PC-3 (cell line): Measurements from ENCODE around the gene EXOSC5. TPM values are rescaled to one million over a fixed set of nuclear protein-coding genes. Genes with fewer than 3 reads are reported as not detected.

Experiments used
- ATAC-seq: fragments of 200-7000 bp; cut with Tn5 transposase; 2 replicates; pipeline ENCODE4 v1.9.1; 2020; ENCODE audit warnings: mild to moderate bottlenecking, moderate library complexity
- BruUV-seq: library from RNA; stranded (reverse); fragments of 400-500 nt; replicated peaks from 2 replicates; lab custom pipeline; 2021; lab: Mats Ljungman, UMichigan
- CTCF ChIA-PET: fragments of 300-600 bp; sonication (Branson Sonifier 250); formaldehyde crosslinking; loops from one replicate; lab custom pipeline; 2022; ENCODE audit warnings: antibody characterized with exemption; lab: Charles Lee
- POLR2A ChIA-PET: fragments of 300-600 bp; sonication (Branson Sonifier 250); formaldehyde crosslinking; loops from one replicate; lab custom pipeline; 2022; ENCODE audit warnings: antibody characterized with exemption; ENCODE audit not compliant: unreplicated experiment; lab: Charles Lee
- DNase-seq: peaks from one replicate; pipeline ENCODE4 v3.0.0-alpha.2; 2015
- H2AFZ ChIP-seq: fragments of 300-600 bp; sonication (generic); 2 replicates; pipeline ENCODE4 v1.6.0; 2016; ENCODE audit warnings: antibody characterized with exemption, low read length
- H3F3A ChIP-seq: fragments of 300-600 bp; sonication (generic); one replicate; pipeline ENCODE4 v1.6.0; 2017; ENCODE audit warnings: antibody characterized with exemption, low read length, control low read depth, mild to moderate bottlenecking; ENCODE audit not compliant: unreplicated experiment
- H3K27ac ChIP-seq: fragments of 300-600 bp; sonication (generic); 2 replicates; pipeline ENCODE4 v1.5.1; 2016; ENCODE audit warnings: mild to moderate bottlenecking, low read length
- H3K27me3 ChIP-seq: fragments of 300-600 bp; sonication (generic); 2 replicates; pipeline ENCODE4 v1.6.1; 2016; ENCODE audit warnings: low read length, mixed read lengths
- H3K36me3 ChIP-seq: fragments of 300-600 bp; sonication (generic); 2 replicates; pipeline ENCODE4 v1.6.1; 2016; ENCODE audit warnings: low read depth, mixed run types, low read length, mixed read lengths
- H3K4me1 ChIP-seq: fragments of 300-600 bp; sonication (generic); 2 replicates; pipeline ENCODE4 v1.5.1; 2016; ENCODE audit warnings: low read length; ENCODE audit not compliant: insufficient read depth
- H3K4me2 ChIP-seq: fragments of 300-600 bp; sonication (generic); 2 replicates; pipeline ENCODE4 v1.6.0; 2016; ENCODE audit warnings: low read length
- H3K4me3 ChIP-seq: fragments of 300-600 bp; sonication (generic); 2 replicates; pipeline ENCODE4 v1.5.1; 2016; ENCODE audit warnings: mild to moderate bottlenecking, low read length, mixed read lengths
- H3K79me2 ChIP-seq: fragments of 300-600 bp; sonication (generic); 2 replicates; pipeline ENCODE4 v1.6.1; 2017; ENCODE audit warnings: low read length, mixed read lengths
- H3K9ac ChIP-seq: fragments of 300-600 bp; sonication (generic); 2 replicates; pipeline ENCODE4 v1.6.0; 2016; ENCODE audit warnings: mild to moderate bottlenecking, low read length
- H3K9me2 ChIP-seq: fragments of 300-600 bp; sonication (generic); replicated peaks from 2 replicates; pipeline ENCODE4 v1.6.1; 2016; ENCODE audit warnings: mixed run types, low read length, mixed read lengths
- H3K9me3 ChIP-seq: fragments of 300-600 bp; sonication (generic); 2 replicates; pipeline ENCODE4 v1.6.1; 2016; ENCODE audit warnings: low read length, mixed read lengths
- H4K20me1 ChIP-seq: fragments of 300-600 bp; sonication (generic); 2 replicates; pipeline ENCODE4 v1.6.1; 2016; ENCODE audit warnings: low read length, mixed read lengths
- EZH2 ChIP-seq: fragments of 300-600 bp; sonication (generic); IDR thresholded peaks from one replicate; pipeline ENCODE4 v1.6.1; 2017; ENCODE audit warnings: antibody characterized with exemption, mild to moderate bottlenecking, low read length; ENCODE audit not compliant: unreplicated experiment
- EZH2phosphoT487 ChIP-seq: fragments of 300-600 bp; sonication (generic); IDR thresholded peaks from 2 replicates; pipeline ENCODE4 v1.6.1; 2018; ENCODE audit warnings: mild to moderate bottlenecking, antibody characterized with exemption, low read length, borderline replicate concordance
- intact Hi-C: fragments of 100-400 bp; cut with micrococcal nuclease; formaldehyde crosslinking; loops from 2 replicates; pipeline ENCODE4 v1.9.0; 2023
- total RNA-seq: library from RNA; depleted of rRNA; stranded (reverse); fragments of >200 nt; gene quantifications from 2 replicates; pipeline ENCODE4 v1.2.3, GENCODE V29; 2014
- TF ChIP-seq, protein P1 (sequence below): fragments of 300-600 bp; sonication (generic); conservative IDR thresholded peaks from 2 replicates; pipeline ENCODE4 v1.5.1; 2017; ENCODE audit warnings: antibody characterized with exemption, low read depth, mild to moderate bottlenecking, low read length

The EXOSC5 gene
- total RNA-seq, 1 experiment from 2014 or later: 40.8 TPM

DNA sequence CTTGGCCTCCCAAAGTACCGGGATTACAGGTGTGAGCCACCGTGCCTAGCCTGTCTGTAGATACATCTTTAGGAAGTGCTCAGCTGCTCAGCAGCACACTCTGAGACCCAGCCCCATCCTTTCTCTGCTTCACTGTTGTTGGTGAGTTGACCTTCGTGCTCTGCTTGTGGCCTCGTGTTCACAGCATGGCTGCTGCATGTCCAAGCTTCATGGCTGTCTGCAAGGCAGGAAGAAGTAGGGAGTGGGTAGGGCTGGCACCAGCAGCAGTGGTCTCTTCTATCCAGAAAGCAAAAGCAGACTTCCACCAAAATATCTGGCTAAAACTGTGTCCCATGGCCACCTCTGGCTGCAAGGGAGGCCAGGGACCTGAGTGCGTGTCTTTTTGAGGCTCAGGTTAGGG is 15.8 kb upstream of the EXOSC5 start:
- Histone ChIP-seq H3K27ac (no peak overlapping the region), H3K9ac (no peak overlapping the region), H3F3A (no peaks in the 10 kb centered on the region), H3K4me1 (peaks cover 9% of the 10 kb centered on the region), H3K9me3 (no peaks in the 10 kb centered on the region), H3K9me2 (no peaks in the 10 kb centered on the region), H3K4me2 (no peak overlapping the region), H3K79me2 (no peaks in the 10 kb centered on the region), H3K27me3 (no peaks in the 10 kb centered on the region), H2AFZ (no peak overlapping the region), H3K4me3 (no peak overlapping the region), H4K20me1 (no peaks in the 10 kb centered on the region), H3K36me3 (no peaks in the 10 kb centered on the region)
- no TSS peak for BruUV-seq
- intact Hi-C loops: no loop called here
- POLR2A ChIA-PET: no interaction called here
- DNase-seq: no peak
- ATAC-seq: no peak
- no peak for TF ChIP-seq EZH2
- CTCF ChIA-PET: no interaction called here

DNA sequence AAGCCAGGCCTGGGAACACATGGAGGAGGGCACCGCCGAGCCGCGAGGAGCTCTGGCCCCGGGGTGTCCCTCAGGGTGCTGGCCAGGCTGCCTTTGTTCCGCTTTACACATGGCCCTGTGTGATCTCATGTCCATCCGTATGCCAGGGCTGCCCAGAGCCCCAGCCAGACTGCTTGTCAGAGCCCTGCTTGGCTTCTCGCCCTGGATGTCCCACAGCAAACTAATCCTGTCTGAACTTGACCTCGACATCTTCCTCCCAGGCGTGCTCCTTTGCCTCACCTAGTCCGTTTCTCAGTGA is 14.8 kb upstream of the EXOSC5 start:
- no TSS peak for BruUV-seq
- TF ChIP-seq EZH2phosphoT487 (no peak), EZH2 (no peak)
- TF ChIP-seq, protein P1, sequence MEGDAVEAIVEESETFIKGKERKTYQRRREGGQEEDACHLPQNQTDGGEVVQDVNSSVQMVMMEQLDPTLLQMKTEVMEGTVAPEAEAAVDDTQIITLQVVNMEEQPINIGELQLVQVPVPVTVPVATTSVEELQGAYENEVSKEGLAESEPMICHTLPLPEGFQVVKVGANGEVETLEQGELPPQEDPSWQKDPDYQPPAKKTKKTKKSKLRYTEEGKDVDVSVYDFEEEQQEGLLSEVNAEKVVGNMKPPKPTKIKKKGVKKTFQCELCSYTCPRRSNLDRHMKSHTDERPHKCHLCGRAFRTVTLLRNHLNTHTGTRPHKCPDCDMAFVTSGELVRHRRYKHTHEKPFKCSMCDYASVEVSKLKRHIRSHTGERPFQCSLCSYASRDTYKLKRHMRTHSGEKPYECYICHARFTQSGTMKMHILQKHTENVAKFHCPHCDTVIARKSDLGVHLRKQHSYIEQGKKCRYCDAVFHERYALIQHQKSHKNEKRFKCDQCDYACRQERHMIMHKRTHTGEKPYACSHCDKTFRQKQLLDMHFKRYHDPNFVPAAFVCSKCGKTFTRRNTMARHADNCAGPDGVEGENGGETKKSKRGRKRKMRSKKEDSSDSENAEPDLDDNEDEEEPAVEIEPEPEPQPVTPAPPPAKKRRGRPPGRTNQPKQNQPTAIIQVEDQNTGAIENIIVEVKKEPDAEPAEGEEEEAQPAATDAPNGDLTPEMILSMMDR: no peak
- ChIA-PET POLR2A (no interaction called here), CTCF (no interaction called here)
- no peaks in the 10 kb centered on the region for H3F3A ChIP-seq
- intact Hi-C loops: no loop called here
- DNase-seq (no peak), ATAC-seq (no peak)
- no peak overlapping the region for H3K4me3 ChIP-seq
- no peaks in the 10 kb centered on the region for H3K9me2 ChIP-seq
- no peaks in the 10 kb centered on the region for H4K20me1 ChIP-seq
- no peaks in the 10 kb centered on the region for H3K79me2 ChIP-seq
- no peak overlapping the region for H2AFZ ChIP-seq
- H3K9ac ChIP-seq: no peak overlapping the region
- no peak overlapping the region for H3K27ac ChIP-seq
- H3K36me3 ChIP-seq: no peaks in the 10 kb centered on the region
- H3K4me2 ChIP-seq: no peak overlapping the region
- H3K4me1 ChIP-seq: peaks cover 9% of the 10 kb centered on the region
- H3K9me3 ChIP-seq: no peaks in the 10 kb centered on the region
- H3K27me3 ChIP-seq: no peaks in the 10 kb centered on the region

DNA sequence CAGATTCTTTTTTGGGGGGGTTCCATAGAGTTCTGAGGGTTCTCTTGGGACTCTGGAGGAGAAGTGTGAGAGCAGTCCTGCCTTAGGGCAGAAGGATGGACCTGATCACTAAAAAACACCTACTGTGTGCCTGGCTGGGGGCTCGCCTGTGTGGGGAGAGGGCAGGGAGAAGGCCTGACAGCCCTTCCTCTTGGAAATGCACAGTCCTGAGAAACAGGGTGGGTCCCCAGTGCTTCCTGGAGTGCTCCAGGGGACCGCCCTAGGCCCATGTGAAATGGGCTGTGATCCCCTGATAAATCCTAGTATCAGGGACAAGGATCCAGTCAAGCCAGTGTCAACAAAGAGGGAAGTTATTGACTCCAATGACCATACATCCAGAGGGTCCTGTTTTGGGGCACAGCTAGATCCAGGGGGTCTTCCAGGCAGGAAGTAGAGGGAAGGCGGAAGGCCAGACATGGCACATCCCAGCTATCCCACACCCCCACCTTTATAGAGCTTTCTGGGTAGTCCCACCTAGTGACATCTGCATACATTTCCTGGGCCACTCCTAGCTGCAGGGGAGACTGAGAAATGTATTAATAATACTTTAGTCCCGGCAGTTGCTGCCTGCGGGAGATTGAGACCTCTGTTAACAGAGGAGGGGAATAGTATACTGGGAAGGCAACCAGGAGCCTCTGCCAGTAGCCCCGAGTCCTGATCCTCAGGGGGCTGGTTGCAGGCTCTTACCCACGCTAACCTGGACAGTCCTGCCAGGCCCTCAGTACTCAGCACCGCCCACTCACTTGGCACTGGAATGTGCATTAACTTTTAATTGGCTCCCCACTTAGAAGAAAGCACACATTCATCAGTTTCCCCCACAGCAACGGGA is 14.2 kb upstream of the EXOSC5 start:
- Histone ChIP-seq H3K4me3 (no peak overlapping the region), H3K79me2 (no peaks in the 10 kb centered on the region), H3K9ac (no peak overlapping the region), H3K27ac (no peak overlapping the region), H3K36me3 (no peaks in the 10 kb centered on the region), H3K4me1 (peaks cover 9% of the 10 kb centered on the region), H3F3A (no peaks in the 10 kb centered on the region), H3K27me3 (no peaks in the 10 kb centered on the region), H2AFZ (no peak overlapping the region), H4K20me1 (no peaks in the 10 kb centered on the region), H3K9me2 (no peaks in the 10 kb centered on the region), H3K9me3 (no peaks in the 10 kb centered on the region), H3K4me2 (no peak overlapping the region)
- DNase-seq (no peak), ATAC-seq (no peak)
- no TSS peak for BruUV-seq
- intact Hi-C loops: no loop called here
- ChIA-PET POLR2A (no interaction called here), CTCF (no interaction called here)
- TF ChIP-seq, protein P1: no peak
- TF ChIP-seq EZH2phosphoT487: no peak
- TF ChIP-seq EZH2: no peak
